Mesothelial cell of epicardium (in vitro differentiated cells): ENCODE results near the gene UBQLN3. TPM values are rescaled to one million over a fixed set of nuclear protein-coding genes. Genes with fewer than 3 reads are reported as not detected.

Experiments
- DNase-seq, 2 experiments: peaks; one replicate each; pipeline ENCODE4 v3.0.0; 2021; ENCODE audit warnings: low spot score in 2 of 2; ENCODE audit not compliant: unreplicated experiment in 2 of 2
- H3K27ac Mint-ChIP-seq: 2 replicates; pipeline ENCODE4 v1.8.0; 2021; ENCODE audit warnings: mixed read lengths
- H3K27me3 Mint-ChIP-seq: 2 replicates; pipeline ENCODE4 v1.8.0; 2021; ENCODE audit warnings: low read depth, mixed read lengths
- H3K36me3 Mint-ChIP-seq: 2 replicates; pipeline ENCODE4 v1.8.0; 2021; ENCODE audit warnings: mixed read lengths
- H3K4me1 Mint-ChIP-seq: 2 replicates; pipeline ENCODE4 v1.8.0; 2021; ENCODE audit warnings: mixed read lengths
- H3K4me3 Mint-ChIP-seq: 2 replicates; pipeline ENCODE4 v1.8.0; 2021; ENCODE audit warnings: mild to moderate bottlenecking, moderate library complexity, mixed read lengths
- H3K9me3 Mint-ChIP-seq: 2 replicates; pipeline ENCODE4 v1.8.0; 2021; ENCODE audit warnings: mixed read lengths
- total RNA-seq: library from RNA; stranded (reverse); gene quantifications from 3 replicates; pipeline ENCODE4 v1.2.1, GENCODE V29; 2021
- TF ChIP-seq, protein P1 (sequence below): fragments of 200-600 bp; sonication (generic); IDR thresholded peaks from one replicate; pipeline ENCODE4 v1.5.0; 2021; ENCODE audit warnings: antibody characterized with exemption; ENCODE audit not compliant: unreplicated experiment

UBQLN3 gene
- 0.63 to 1.2 TPM (median 0.71 TPM) in 3 replicates for total RNA-seq

DNA sequence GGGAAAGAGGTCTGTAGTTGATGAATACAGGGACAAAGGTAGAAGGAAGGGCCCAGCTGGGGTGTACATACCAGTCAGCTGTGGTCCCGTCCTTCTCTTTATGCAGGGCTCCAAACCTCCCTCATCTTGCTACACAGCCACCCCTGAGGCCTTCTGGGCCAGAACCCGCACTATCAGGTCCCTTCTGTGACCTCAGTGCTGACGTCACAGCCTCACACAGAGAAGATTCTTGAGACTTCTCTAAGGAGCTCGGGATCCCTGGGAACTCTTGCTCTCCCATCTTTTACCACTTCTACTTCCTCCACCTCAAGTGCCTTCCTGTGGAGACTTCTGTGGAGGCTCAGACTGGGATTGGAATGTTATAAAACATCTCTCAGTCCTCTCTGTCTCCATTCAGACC lies at the start of gene UBQLN3:
TSS of gene UBQLN3 (minus strand) at position 155 of the 400 bp plus-strand sequence. CDS start 399 bp downstream, outside the sequence.
- Mint-ChIP-seq H3K27ac (no peak within 1 kb of the TSS), H3K4me3 (no peak within 1 kb of the TSS), H3K9me3 (no peaks in the 10 kb centered on the region), H3K36me3 (no peaks in the 10 kb centered on the region), H3K27me3 (peaks cover 19% of the 10 kb centered on the region), H3K4me1 (no peaks in the 10 kb centered on the region)
- TF ChIP-seq, protein P1, sequence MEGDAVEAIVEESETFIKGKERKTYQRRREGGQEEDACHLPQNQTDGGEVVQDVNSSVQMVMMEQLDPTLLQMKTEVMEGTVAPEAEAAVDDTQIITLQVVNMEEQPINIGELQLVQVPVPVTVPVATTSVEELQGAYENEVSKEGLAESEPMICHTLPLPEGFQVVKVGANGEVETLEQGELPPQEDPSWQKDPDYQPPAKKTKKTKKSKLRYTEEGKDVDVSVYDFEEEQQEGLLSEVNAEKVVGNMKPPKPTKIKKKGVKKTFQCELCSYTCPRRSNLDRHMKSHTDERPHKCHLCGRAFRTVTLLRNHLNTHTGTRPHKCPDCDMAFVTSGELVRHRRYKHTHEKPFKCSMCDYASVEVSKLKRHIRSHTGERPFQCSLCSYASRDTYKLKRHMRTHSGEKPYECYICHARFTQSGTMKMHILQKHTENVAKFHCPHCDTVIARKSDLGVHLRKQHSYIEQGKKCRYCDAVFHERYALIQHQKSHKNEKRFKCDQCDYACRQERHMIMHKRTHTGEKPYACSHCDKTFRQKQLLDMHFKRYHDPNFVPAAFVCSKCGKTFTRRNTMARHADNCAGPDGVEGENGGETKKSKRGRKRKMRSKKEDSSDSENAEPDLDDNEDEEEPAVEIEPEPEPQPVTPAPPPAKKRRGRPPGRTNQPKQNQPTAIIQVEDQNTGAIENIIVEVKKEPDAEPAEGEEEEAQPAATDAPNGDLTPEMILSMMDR: no peak
- no peak for DNase-seq

DNA sequence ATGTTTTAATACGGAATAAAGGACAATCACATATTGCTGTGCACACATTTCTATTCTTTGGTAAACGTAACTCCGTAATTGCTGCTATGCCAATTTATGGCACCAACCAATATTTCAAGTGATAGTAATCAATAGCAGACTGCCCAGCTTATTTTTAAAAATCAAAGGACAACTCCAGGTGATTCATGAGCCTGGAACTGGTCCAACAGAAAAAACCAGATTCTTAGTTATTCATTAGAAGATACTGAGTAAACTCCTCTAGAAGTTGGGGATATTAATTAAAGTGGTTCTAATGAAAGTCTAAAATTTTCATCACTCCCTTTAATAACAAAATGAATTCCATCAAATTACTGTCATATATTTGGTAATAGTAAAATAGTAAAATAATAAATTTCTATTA lies 48.0 kb upstream of the UBQLN3 start:
- H3K4me3 Mint-ChIP-seq: no peak overlapping the region

DNA sequence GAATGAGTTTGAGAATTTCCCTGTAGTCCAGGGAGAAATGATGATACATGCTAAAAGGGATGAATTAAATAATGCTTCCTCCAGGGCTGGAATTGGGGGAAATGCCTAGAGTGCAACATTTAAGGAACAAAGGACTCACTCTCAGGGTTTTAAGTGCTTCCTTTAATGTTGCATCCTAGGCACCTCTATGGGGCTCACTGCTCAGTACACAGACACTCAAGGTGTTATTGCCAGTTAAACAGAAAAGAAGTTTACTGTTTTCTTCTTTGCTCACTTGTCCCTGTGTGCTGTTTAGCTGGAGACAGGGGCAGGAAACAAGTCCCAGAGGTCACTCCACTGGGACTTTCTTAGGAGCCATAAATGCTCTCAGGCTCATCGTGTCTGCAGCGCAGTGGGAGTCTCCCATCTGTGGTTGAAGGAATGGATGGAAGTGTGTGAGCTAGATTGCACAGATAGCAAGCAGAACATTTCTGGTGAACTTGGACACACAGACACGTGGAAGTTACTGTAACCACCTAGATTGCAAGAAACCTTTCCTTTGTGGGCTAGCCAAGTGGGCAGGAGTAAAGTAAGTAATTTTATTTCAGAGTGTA lies 46.9 kb upstream of the UBQLN3 start:
- no peak overlapping the region for H3K4me3 Mint-ChIP-seq
- H3K9me3 Mint-ChIP-seq: no peaks in the 10 kb centered on the region
- TF ChIP-seq, protein P1: no peak
- H3K27me3 Mint-ChIP-seq: peaks cover 16% of the 10 kb centered on the region
- no peaks in the 10 kb centered on the region for H3K4me1 Mint-ChIP-seq
- H3K36me3 Mint-ChIP-seq: no peaks in the 10 kb centered on the region
- DNase-seq: no peak
- H3K27ac Mint-ChIP-seq: no peak overlapping the region

More for the DNA sequence above, 48.0 kb upstream of the UBQLN3 start:
- no peak overlapping the region for H3K27ac Mint-ChIP-seq
- no peaks in the 10 kb centered on the region for H3K36me3 Mint-ChIP-seq
- H3K4me1 Mint-ChIP-seq: no peaks in the 10 kb centered on the region
- no peak for DNase-seq
- TF ChIP-seq, protein P1: no peak
- peaks cover 16% of the 10 kb centered on the region for H3K27me3 Mint-ChIP-seq
- H3K9me3 Mint-ChIP-seq: no peaks in the 10 kb centered on the region

DNA sequence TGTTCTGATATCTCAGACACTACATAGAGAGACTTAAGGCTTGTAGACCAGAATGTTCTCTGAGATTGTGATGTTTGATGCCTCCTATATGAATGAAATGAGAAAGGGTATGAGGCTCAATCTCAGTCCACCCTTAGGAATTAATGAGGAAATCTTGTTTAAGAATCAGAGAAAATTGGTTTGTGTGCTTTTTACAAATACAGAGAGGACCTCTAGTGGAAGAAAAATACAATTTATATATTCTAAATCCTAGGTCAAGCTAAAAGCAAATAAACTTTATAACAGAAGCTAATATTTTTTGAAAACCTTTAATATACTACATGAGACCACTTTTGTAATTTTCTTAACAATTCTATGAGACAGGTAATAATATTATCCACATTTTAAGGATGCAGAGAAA lies 43.6 kb upstream of the UBQLN3 start:
- no peaks in the 10 kb centered on the region for H3K9me3 Mint-ChIP-seq
- TF ChIP-seq, protein P1: no peak
- no peak overlapping the region for H3K27ac Mint-ChIP-seq
- no peak for DNase-seq
- no peaks in the 10 kb centered on the region for H3K36me3 Mint-ChIP-seq
- H3K27me3 Mint-ChIP-seq: peaks cover 16% of the 10 kb centered on the region
- no peak overlapping the region for H3K4me3 Mint-ChIP-seq
- no peaks in the 10 kb centered on the region for H3K4me1 Mint-ChIP-seq

DNA sequence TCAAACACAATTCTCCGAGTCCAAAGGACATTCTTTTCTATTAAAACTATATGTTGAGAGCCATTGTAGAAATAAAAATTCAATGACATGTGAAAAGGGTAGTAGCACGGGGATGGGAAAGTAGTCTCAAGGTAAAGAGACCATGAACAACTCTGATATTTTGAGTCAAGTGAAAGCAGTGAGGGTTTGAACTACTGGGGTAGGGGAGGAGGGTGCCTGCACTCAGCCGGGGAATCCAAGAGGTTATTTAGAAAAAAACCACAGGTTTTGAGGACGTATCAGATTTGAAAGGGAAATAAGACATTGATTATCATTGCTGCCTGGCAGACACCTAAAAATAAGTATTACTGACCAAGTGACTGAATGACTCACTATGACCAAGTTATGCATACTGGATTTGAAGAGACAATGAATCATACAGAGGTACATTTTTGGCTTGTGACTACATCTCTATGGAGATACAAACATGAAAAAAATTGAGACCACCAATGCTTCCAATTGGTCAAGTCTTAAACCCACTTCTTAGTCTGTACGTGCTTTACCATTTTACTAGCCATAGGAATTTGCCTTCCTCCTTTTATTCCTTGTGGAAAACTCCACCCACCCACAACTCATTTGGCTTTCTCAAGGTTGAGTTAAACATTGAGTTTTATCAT lies 40.8 kb upstream of the UBQLN3 start:
- H3K27ac Mint-ChIP-seq: no peak overlapping the region

More for the DNA sequence above, 40.8 kb upstream of the UBQLN3 start:
- TF ChIP-seq, protein P1: no peak
- peaks cover 10% of the 10 kb centered on the region for H3K27me3 Mint-ChIP-seq
- no peaks in the 10 kb centered on the region for H3K4me1 Mint-ChIP-seq
- no peak overlapping the region for H3K4me3 Mint-ChIP-seq
- H3K9me3 Mint-ChIP-seq: no peaks in the 10 kb centered on the region
- H3K36me3 Mint-ChIP-seq: no peaks in the 10 kb centered on the region
- DNase-seq: no peak
